Measurements from ENCODE around the gene SEMA3G.

The SEMA3G gene

DNA sequence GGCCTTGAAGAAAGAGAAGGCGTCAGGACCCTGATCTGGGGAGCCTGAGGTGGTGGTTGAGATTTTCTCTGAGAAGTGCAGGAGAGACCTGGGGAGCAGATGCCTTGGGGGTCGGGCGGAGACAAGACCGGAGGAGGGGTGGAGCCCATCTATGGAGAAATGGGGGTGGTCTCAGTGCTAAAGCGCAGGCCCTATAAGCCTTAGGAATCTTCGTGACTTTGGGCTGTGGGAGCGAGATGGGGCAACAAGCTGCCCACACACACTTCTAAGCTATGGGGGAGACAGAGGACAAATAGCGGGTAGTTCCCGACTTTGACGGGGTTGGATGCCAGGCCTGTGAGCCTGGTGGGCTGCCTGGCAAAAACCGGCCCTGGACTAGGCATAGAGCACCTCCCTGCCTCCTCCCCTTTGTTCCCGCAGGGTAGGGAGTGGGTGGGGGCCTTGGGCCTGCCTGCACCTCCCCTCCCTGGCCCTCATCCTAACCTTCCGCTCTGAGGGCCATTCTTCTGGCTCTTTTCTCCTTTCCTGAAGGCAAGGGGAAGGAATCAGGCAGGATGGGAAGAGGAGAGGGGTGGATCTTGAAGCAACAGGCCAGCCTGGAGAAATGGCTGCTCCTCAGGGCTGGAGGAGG is 11.4 kb upstream of the SEMA3G start:
- Histone ChIP-seq H3K27ac (peak overlapping the region in 20 of 21 experiments; percentile 78 to 98 (median 93)), H3K4me3 (peak overlapping the region; percentile 70 to 94 (median 88))

DNA sequence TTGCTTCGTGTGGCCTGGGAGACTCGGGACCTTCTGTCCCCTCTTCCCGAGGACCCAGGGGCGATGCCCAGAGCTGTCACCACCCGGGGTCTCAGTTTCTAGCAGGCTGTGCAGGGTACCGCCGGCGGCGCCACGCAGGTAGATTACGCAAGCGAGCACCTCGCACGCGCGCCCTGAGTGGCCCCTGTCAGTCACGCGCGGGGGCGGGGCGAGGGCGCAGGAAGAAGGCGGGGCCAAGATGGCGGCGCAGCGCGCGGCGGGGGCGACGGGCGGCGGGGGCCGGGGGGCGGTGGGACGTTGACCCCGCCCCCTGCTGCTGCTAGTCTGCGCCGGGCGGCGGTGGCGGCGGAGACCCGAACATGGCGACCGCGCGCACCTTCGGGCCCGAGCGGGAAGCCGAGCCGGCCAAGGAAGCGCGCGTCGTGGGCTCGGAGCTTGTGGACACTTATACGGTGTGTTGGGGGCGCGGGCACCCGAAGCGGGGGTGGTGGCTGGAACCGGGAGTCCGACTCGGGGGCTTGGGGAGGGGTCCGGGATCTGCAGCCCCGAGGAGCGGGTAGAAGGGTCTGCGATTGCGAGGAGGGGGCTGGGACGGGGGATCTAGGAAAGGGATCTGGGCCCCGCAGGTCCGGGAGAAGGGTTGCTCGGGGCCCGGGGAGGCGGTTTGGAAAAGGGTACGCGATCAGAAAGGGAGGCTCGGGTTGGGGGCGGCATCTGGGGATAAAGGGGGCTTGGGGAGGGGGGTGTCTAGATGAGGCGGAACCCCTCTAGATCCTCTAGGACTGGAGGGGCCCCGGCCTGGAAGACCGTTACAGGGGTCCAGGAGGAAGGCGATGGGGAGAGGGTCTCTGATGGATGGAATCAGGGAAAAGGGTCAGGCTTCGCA is 10.6 kb upstream of the SEMA3G start, which contains the start of gene NISCH:
NISCH (plus strand) TSS at position 322 of the 886 bp plus-strand sequence; CDS start at position 360, 38 bp downstream.
- H3K27ac ChIP-seq, result peak within 1 kb of the TSS; percentile 55 to 98 (median 93)

DNA sequence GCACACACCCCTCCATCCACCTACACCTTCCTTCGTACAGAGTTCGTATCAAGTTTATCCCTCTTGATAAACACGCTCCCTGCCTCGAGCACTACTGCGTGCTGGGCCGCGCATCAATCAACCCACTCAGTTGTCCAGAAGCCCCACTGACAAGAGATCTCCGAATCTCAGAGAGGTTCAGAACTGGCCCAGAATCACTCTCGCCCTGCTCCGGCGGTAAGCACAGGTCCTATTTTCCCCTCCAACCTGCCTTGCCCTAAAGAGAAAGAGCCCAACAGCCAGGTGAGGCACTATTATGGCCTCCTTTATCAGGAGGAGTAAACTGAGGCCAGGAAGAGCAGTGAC is 10.0 kb upstream of the SEMA3G start:
- H3K27ac ChIP-seq, result peak overlapping the region; percentile 55 to 98 (median 93)
- peak overlapping the region; percentile 70 to 94 (median 88) for H3K4me3 ChIP-seq

More for the DNA sequence above, 10.6 kb upstream of the SEMA3G start, which contains the start of gene NISCH:
- H3K4me3 ChIP-seq, result peak within 1 kb of the TSS; percentile 70 to 94 (median 88)

DNA sequence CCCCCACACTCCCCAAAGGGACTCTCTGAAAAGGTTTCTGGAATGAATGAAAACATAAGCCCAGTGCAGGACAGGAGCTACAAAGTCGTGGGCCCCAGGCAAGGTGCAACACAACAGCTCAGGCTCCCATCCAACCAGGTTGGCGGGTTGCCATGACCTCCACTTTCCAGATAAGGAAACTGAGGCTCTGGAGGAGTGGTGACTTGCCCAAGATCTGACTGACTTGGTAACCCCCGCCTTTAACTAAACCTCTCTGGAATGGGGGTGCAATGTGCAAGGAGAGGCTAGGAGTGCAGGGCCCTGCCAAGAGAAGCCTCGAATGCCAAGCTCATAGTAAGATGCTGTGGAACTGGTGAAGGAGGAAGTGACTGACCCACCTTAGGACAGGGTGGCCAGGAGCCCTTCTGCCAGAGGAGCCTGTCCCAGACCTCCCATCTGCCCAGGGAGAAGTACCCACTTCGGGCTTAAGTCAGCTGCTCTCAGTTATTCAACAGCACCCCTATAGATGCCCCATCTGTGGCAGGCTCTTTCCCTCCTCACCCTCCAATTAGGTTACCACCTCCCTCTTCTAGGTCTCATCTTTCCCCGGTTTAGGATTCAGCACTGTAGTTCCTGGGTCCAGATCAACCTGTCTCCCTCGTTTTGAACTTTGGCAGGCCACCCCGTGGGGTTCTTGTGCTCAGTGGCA is 9.5 kb upstream of the SEMA3G start:
- Histone ChIP-seq H3K27ac (peak overlapping the region in 17 of 21 experiments; percentile 78 to 98 (median 93)), H3K4me3 (peak overlapping the region in 6 of 7 experiments; percentile 80 to 94 (median 88))

DNA sequence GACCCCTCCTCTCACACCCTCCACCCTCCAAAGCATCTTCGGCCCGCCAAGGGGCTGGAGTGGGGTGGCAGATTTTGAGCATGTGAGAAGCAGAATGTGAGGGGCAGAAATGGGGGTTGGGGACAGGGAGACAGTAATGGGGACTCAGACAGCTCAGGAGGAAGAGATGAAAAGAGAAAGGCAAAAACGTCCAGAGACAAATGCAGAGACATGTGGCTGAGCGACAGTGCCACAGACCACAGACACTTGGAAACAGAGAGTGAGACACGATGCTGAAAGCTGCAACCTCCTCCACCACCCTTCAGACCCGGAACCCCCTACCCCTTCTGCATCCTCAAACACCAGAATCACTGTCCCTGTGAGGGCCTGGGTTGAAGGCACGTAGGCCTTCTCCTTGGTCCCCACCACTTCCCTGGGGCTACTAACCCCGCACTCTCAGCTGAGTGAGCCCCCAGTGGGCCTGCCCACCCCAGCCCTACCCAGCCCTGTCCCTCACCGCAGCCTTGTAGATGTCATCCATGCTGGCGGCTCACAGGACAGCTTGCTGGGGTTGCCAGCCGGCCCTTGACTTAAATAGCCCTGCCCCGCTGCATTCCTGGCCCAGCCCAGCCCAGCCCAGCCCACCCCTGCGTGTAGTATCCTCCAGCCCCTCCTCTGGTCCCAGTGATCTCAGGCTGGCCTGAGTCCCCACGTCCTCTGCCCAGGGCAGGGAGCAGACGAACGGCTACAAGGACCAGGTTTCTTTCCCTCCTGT is 8.8 kb upstream of the SEMA3G start, which contains the start of gene TNNC1:
TNNC1 (minus strand) TSS at position 546 of the 754 bp plus-strand sequence; CDS start at position 520, 26 bp downstream.
- H3K4me3 ChIP-seq, result peak within 1 kb of the TSS; percentile 70 to 94 (median 88)
- peak within 1 kb of the TSS in 20 of 21 experiments; percentile 78 to 98 (median 93) for H3K27ac ChIP-seq

DNA sequence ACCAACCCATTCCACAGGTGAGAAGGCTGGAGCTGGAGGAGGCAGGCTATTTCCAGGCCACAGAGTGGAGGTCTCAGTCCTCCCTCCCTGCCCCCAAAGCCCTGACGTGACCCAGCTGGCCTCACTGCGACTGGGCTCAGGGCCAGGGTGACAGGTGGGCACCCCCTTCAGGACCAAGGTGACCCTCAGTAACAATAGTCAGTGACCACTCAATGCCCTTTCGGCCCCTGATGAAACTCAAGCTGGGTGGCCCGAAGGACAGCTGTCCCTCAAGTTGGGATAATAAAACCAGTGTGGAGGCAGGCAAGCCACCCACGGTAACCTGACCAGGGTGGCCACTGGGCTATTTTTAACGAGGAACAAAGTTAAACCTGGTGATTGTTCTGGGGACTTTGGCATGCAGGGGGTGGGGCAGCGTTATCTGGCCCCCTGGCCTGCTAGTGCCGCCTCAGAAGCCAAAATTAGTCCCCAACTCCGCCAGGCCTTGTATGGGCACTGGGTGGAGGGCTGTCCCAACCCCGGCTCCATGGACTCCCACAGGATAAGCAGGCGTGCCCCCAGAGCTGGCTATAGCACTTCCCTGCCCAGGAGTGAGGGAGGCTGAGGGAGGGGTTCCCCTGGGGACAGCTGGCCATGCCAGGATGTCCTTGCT is 7.8 kb upstream of the SEMA3G start:
- Histone ChIP-seq H3K27ac (no peak overlapping the region), H3K4me3 (no peak overlapping the region)

DNA sequence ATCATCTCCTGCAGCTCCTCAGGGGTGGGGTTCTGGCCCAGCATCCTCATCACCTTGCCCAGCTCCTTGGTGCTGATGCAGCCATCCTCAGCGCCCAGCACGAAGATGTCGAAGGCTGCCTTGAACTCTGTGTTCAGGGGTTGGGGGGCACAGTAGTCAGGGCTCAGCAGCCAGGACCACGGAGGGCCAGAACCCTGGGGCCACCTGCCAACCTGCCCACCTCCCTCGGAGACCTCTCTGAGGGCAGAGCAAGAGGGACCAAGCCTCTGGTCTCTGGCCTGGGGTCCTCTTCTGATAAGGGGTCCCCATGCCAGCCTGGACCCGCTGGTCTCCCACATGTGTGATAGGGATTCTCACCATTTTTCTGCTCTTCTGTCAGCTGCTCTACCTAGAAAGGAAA is 7.2 kb upstream of the SEMA3G start:
- Histone ChIP-seq H3K27ac (no peak overlapping the region), H3K4me3 (no peak overlapping the region)

DNA sequence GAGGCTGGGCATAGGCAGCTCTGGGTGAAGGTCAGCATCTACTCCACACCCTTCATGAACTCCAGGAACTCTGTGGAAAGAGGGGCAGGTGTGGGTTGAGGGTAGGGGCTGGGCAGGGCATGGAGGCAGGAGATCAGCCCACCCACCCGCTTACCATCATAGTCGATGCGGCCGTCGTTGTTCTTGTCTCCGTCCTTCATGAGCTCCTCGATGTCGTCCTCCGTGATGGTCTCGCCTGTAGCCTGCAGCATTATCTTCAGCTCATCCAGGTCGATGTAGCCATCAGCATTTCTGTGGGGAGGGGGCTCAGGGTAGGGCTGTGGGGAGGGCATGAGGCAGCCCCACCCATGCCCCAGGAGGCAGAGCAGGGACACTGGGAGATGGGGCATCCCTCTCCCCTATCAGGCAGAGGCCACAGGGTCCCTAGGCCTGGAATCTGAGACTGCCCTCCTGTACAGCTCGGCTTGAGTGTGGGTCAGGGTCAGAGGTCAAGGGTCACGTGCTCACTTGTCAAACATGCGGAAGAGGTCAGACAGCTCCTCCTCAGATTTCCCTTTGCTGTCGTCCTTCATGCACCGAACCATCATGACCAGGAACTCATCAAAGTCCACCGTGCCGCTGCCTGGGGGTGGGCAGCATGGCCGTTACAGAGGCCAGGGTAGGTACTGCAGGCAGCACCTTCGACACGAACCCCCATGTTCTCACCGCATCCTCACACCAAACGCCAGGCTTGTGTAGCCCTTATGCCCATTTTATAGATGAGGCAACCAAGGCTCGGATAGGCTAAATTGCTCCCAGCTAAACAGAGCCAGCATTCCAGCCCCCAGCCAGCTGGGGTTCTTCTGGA is 6.6 kb upstream of the SEMA3G start:
- Histone ChIP-seq H3K27ac (no peak overlapping the region), H3K4me3 (no peak overlapping the region)

DNA sequence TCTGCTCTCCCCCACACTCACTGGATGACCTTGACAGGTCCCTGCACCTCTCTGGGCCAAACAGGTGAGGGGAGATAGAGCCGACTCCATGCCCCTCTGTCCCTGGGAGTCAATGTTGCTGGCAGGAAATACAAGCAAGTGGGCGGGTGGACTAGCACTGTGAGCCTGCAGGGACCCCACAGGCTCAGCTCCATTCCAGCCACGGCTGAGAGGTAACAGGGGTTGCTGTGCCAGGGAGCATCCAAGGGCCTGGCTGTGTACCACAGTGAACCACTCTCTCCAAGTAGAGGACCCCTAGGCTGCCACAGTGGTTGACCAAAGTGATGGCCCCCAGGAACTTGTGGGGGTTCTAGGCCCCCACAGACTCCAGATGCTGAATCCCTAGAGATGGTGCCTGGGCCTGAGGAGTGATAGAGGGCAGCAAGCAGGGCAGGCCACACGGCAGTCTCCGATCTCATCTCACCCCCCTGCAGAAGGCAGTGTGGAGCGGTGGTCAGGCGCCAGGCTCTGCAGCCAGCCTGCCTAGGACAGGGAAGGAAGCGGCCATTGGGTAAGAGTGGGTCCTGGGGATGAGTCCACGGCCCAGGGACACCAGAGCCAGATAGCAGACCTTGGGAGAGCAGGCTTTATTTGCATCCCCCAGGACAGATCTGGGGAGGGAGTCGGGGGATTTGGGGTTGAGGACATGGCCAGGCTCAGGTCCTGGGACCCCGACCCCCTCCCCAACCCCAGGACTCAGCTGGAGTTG is 5.8 kb upstream of the SEMA3G start:
- Histone ChIP-seq H3K4me3 (no peak overlapping the region), H3K27ac (no peak overlapping the region)

DNA sequence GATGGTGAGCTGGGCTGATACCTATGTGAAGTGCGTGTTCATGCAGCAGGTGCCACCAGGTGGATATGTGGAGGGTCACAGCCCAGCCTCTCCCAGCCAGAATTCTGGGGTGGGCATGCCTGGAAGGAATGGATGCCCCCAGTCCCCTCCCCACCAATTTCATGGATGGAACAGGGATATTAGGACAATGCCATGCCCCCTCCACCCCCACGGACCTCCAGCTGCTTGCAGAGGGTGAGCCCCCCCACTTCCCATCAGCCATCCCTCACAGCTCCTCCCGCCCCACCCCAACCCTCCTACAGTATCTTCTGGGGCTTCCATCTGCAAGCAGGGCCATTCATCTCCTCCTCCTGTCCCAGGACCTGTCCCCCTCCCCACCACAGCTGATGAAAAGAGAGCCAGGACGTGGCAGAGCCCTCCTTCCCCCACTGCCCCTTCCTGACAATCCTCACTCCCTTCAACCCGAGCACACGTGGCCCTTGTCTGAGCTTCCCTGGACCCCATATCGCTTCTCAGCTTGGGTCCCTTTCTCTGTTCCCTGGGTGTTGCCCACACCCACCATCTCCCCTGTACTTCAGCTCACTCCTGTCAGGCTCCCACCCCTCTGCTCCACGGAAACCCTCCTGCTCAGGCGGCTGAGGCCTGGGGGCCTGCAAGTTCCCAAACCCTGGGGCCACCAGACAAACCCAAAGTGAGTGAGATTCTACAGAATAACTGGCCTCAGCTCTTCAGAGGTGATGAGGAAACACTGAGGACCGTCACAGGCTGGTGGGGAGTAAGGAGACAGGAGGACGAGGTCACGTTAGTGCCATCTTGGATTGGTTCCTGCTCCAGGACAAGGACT is 2.8 kb upstream of the SEMA3G start:
- Histone ChIP-seq H3K4me3 (no peak overlapping the region), H3K27ac (no peak overlapping the region)

DNA sequence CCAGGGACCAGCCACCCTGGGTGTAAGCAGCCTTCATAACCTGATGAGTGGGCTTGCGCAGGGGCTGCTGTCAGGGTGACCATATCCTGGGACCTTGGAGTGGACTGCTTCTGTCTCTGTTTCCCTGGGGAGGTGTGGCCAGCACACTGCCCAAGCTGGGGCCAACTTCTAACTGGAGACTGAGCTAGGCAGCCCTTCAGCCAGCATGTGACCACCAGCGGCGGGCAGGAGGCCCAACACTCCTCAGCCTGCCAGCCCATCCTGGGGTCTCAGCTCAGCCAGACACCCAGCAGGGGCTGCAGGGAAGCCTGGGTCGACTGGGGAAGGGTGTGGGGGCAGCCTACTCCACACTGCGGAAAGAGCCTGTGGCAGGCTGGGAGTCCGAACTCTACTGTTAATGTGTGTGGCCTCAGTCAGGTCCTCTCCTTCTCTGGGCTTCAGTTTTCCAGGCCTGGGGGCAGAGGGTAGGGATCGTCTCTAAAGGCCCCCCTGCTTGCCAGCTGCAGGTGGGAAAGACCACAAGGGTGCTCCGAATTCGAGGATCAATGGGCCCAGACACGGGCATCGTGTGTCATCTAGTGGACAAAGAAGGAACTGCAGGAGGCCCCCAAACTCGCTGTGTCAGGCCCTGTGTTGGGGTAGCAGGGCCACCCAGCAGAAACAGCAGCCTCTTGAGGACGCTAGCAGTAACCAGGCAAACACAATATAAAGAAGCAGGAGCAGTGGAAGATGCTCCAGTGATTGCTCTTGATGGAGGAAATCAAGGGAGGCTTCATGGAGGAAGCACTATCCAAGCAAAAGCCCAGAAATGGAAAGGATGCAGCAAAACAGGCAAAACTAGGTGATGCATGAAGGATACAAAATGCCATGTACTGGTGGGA is 2.0 kb upstream of the SEMA3G start:
- Histone ChIP-seq H3K4me3 (no peak overlapping the region), H3K27ac (no peak overlapping the region)

DNA sequence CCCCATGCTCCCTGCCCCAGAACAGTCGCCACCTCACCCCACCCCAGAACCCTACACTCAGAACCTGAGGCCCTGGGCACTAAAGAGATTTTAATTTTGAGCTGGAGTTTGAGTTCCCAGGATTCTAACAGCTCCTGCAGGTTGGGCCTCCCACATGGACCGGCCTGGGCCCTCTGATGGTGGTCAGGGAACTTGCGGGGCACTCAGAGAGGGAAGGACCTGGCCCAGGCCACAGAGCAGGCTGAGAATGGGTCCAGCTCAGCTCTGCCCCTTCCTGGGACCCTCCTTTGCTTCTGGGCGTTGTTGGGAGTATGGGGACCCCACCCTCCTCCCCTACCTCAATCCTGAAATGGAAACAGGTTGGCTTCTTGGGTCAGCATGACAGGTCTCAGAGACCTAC is 1.1 kb upstream of the SEMA3G start:
- H3K27ac ChIP-seq, result peak overlapping the region in 2 of 21 experiments; percentile 27 to 63
- H3K4me3 ChIP-seq, result no peak overlapping the region

DNA sequence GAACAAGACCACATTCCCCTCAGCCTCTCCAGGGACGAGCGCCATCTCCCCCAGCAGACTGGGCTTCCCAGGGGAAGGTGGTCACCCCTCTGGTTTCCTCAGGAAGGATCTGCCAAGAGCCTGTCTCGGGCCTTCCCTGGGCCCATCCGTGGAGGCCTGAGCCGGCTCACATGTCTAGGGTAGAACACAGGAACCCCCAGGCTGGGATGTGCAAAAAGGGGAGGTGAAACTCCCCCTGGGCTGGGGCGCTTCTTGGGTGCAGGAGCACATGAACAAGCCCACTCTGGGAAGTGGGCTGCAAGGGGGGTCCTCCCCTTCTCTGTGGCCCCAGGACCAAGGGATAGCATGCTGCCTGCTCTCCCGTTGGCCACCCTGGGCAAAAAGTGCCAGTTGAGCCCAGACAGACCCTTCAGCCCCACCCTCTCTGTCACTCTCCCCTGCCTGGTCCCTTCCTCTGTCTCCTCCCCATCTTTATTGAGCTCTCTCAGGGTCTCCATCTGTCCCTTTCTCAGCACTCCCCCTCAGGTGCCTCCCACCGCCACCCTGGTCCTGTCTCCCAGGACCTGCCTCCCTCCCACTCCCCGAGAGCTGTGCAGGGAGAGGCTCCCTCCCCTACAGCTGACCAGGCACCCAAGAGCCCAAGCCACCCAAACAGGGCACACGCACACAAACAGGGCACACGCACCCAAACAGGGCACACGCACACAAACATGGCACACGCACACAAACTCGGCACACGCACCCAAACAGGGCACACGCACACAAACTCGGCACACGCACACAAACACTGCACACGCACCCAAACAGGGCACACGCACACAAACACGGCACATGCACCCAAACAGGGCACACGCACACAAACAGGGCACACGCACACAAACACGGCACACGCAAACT is 864 bp downstream of the SEMA3G start:
- peak overlapping the region in 3 of 7 experiments; percentile 14 to 31 (median 21) for H3K4me3 ChIP-seq
- H3K27ac ChIP-seq, result peak overlapping the region in 3 of 21 experiments; percentile 6 to 58 (median 18)

DNA sequence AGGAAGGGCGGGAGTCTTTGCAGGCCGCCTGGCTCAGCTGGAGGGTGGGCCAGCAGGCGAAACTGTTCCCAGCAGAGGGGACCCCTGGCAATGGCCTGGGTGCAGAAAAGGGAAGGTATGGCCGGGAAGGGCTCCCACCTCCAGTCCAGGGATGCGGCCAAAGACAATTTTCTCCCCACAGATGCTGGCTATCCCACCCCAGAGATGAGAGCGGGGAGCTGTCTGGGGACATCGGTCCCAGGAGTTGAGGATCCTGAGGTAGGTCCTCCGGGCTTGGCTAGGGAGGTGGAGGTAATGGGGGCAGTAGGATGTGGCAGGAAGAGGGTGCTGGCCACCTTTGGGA is 1.7 kb downstream of the SEMA3G start:
- no peak overlapping the region for H3K4me3 ChIP-seq
- H3K27ac ChIP-seq, result peak overlapping the region in 2 of 21 experiments; percentile 8 to 40
